IMR-90 (cell line): ENCODE data around the gene SEPHS1. TPM values are rescaled to one million over a fixed set of nuclear protein-coding genes. Genes with fewer than 3 reads are reported as not detected.

Experiments
- ATAC-seq: fragments of 200-7000 bp; cut with Tn5 transposase; 2 replicates; pipeline ENCODE4 v1.9.1; 2020; ENCODE audit warnings: low read depth, mild to moderate bottlenecking, moderate library complexity
- BruUV-seq: library from RNA; stranded (reverse); fragments of 400-500 nt; replicated peaks from 2 replicates; lab custom pipeline; 2021; lab: Mats Ljungman, UMichigan
- CTCF ChIA-PET: fragments of 300-600 bp; formaldehyde crosslinking; extraction: SDS; loops from one replicate; lab custom pipeline; 2021; ENCODE audit warnings: antibody characterized with exemption; lab: Yijun Ruan, JAX
- POLR2A ChIA-PET: fragments of 300-600 bp; sonication (Branson Sonifier 250); formaldehyde crosslinking; loops from one replicate; lab custom pipeline; 2022; ENCODE audit warnings: antibody characterized with exemption; ENCODE audit not compliant: unreplicated experiment; lab: Charles Lee
- DNase-seq: peaks from one replicate; pipeline ENCODE4 v3.0.0; 2013
- H2AFZ ChIP-seq: replicated peaks from 2 replicates; pipeline ENCODE3; 2013; ENCODE audit warnings: low read length, mild to moderate bottlenecking; ENCODE audit not compliant: poor library complexity
- H2AK5ac ChIP-seq: 2 replicates; pipeline ENCODE4 v1.6.1; 2013; ENCODE audit warnings: low read depth, low read length, inconsistent platforms
- H2AK9ac ChIP-seq: replicated peaks from 2 replicates; pipeline ENCODE3; 2013; ENCODE audit warnings: mild to moderate bottlenecking, low read depth, low read length, moderate library complexity; ENCODE audit not compliant: poor library complexity
- H2BK120ac ChIP-seq: 2 replicates; pipeline ENCODE4 v1.6.1; 2013; ENCODE audit warnings: low read depth, low read length, inconsistent platforms
- H2BK15ac ChIP-seq: 3 replicates; pipeline ENCODE4 v1.6.1; 2013; ENCODE audit warnings: low read depth, low read length, inconsistent platforms
- H2BK20ac ChIP-seq: 2 replicates; pipeline ENCODE4 v1.6.1; 2013; ENCODE audit warnings: low read depth, mild to moderate bottlenecking, inconsistent platforms, low read length, moderate library complexity
- H2BK5ac ChIP-seq: 2 replicates; pipeline ENCODE4 v1.6.1; 2013; ENCODE audit warnings: mild to moderate bottlenecking, low read depth, low read length, inconsistent platforms; ENCODE audit not compliant: poor library complexity, severe bottlenecking
- H3K14ac ChIP-seq: replicated peaks from 2 replicates; pipeline ENCODE4 v1.6.1; 2013; ENCODE audit warnings: low read depth, low read length, inconsistent platforms
- H3K18ac ChIP-seq: 2 replicates; pipeline ENCODE4 v1.6.1; 2013; ENCODE audit warnings: low read depth, low read length, control low read depth
- H3K23ac ChIP-seq: 2 replicates; pipeline ENCODE4 v1.6.1; 2013; ENCODE audit warnings: low read depth, low read length, inconsistent platforms
- H3K27ac ChIP-seq: 2 replicates; pipeline ENCODE4 v1.5.1; 2013; ENCODE audit warnings: mild to moderate bottlenecking, control low read depth, low read length; ENCODE audit not compliant: insufficient read depth
- H3K27me3 ChIP-seq: 2 replicates; pipeline ENCODE4 v1.6.1; 2013; ENCODE audit warnings: low read length; ENCODE audit not compliant: control insufficient read depth, insufficient read depth
- H3K36me3 ChIP-seq: 2 replicates; pipeline ENCODE4 v1.6.1; 2013; ENCODE audit warnings: low read length, mixed read lengths; ENCODE audit not compliant: control insufficient read depth, insufficient read depth
- H3K4ac ChIP-seq: 2 replicates; pipeline ENCODE4 v1.6.1; 2013; ENCODE audit warnings: low read depth, low read length, inconsistent platforms
- H3K4me1 ChIP-seq: 2 replicates; pipeline ENCODE4 v1.6.1; 2013; ENCODE audit warnings: low read length, mixed read lengths; ENCODE audit not compliant: control insufficient read depth, insufficient read depth
- H3K4me2 ChIP-seq: 2 replicates; pipeline ENCODE4 v1.6.1; 2013; ENCODE audit warnings: low read depth, mild to moderate bottlenecking, control low read depth, low read length, moderate library complexity
- H3K4me3 ChIP-seq: 2 replicates; pipeline ENCODE4 v1.5.1; 2013; ENCODE audit warnings: low read depth, mild to moderate bottlenecking, control low read depth, low read length, moderate library complexity; ENCODE audit not compliant: insufficient read depth
- H3K56ac ChIP-seq: 2 replicates; pipeline ENCODE4 v1.6.1; 2013; ENCODE audit warnings: low read length, inconsistent platforms; ENCODE audit not compliant: insufficient read depth; ENCODE audit errors: extremely low read depth
- H3K79me1 ChIP-seq, 2 experiments: 2 replicates each; pipeline ENCODE4 v1.6.1; 2013; ENCODE audit warnings: low read length in 2 of 2, inconsistent platforms in 1 of 2, low read depth in 1 of 2
- H3K9ac ChIP-seq: 2 replicates; pipeline ENCODE4 v1.6.1; 2013; ENCODE audit warnings: low read depth, low read length, control low read depth
- H3K9me1 ChIP-seq: 2 replicates; pipeline ENCODE4 v1.6.1; 2013; ENCODE audit warnings: low read length, inconsistent platforms; ENCODE audit not compliant: insufficient read depth
- H3K9me3 ChIP-seq: 2 replicates; pipeline ENCODE4 v1.6.1; 2013; ENCODE audit warnings: low read length; ENCODE audit not compliant: control insufficient read depth, insufficient read depth
- H4K20me1 ChIP-seq: 2 replicates; pipeline ENCODE4 v1.6.1; 2013; ENCODE audit warnings: low read length, inconsistent platforms; ENCODE audit not compliant: insufficient read depth
- H4K5ac ChIP-seq: 2 replicates; pipeline ENCODE4 v1.6.1; 2013; ENCODE audit warnings: mild to moderate bottlenecking, low read depth, low read length, control low read depth
- H4K8ac ChIP-seq, 2 experiments: 2 replicates each; pipeline ENCODE4 v1.6.1; 2013; ENCODE audit warnings: low read depth in 2 of 2, low read length in 2 of 2, control low read depth in 1 of 2, inconsistent platforms in 1 of 2
- H4K91ac ChIP-seq: 2 replicates; pipeline ENCODE4 v1.6.1; 2013; ENCODE audit warnings: low read depth, low read length, inconsistent platforms; ENCODE audit not compliant: insufficient read depth
- CTCF ChIP-seq: conservative IDR thresholded peaks from 2 replicates; pipeline ENCODE4 v1.5.1; 2012; ENCODE audit warnings: mild to moderate bottlenecking, low read depth, low read length, improper control_type of control experiment
- USF2 ChIP-seq: fragments of 150-350 bp; IDR thresholded peaks from 2 replicates; pipeline ENCODE4 v1.6.1; 2017; ENCODE audit warnings: mild to moderate bottlenecking, antibody characterized with exemption, low read length, low read depth
- WGBS, 2 experiments: methylation state at CpG; one replicate each; pipeline versions ENCODE4 v1.1.5 to v1.1.7; 2013; ENCODE audit warnings: missing lambda C conversion rate in 2 of 2; ENCODE audit not compliant: insufficient read length in 1 of 2; ENCODE audit errors: extremely low coverage in 2 of 2; 5-methylcytosine and 5-hydroxymethylcytosine counted together
- dilution Hi-C: fragments of 300-500 bp; cut with HindIII; formaldehyde crosslinking; loops from one replicate; pipeline ENCODE4 v1.14.3; 2018; ENCODE audit warnings: low sequenced_read_pairs; ENCODE audit not compliant: unreplicated experiment
- in situ Hi-C: fragments of 300-500 bp; cut with MboI; formaldehyde crosslinking; loops from 3 replicates; pipeline ENCODE4 v1.14.3; 2019; ENCODE audit warnings: low sequenced_read_pairs, inconsistent platforms, mixed read lengths
- intact Hi-C: fragments of 100-400 bp; cut with micrococcal nuclease; formaldehyde crosslinking; loops from 2 replicates; pipeline ENCODE4 v1.10.0; 2022
- polyA plus RNA-seq, 3 experiments: library from polyadenylated mRNA; depleted of rRNA; stranded (reverse); fragments of >200 nt; gene quantifications; 2 replicates each; pipeline ENCODE4 v1.2.3, GENCODE V29; 2012; ENCODE audit warnings: low replicate concordance in 1 of 3
- total RNA-seq: library from RNA; depleted of rRNA; stranded (reverse); fragments of >200 nt; gene quantifications from 2 replicates; pipeline ENCODE4 v1.2.3, GENCODE V29; 2012

Gene SEPHS1
- total and polyA plus RNA-seq, 2 of the 4 experiments (the other 2 are of a cell fraction): 39.4 to 69.4 TPM

- POLR2A ChIA-PET: no interaction called here
- in situ Hi-C loops (no loop called here), intact Hi-C loops (no loop called here), dilution Hi-C loops (no loop called here)
- no peak overlapping the region for H3K18ac ChIP-seq
- no peak overlapping the region for H3K4me3 ChIP-seq
- no peak overlapping the region for H4K8ac ChIP-seq
- CTCF ChIA-PET: no interaction called here
- H4K91ac ChIP-seq: no peak overlapping the region
- H3K56ac ChIP-seq: no peak overlapping the region
- peaks cover 40% of the 10 kb centered on the region for H3K27me3 ChIP-seq
- no peak for DNase-seq
- no peak overlapping the region for H3K14ac ChIP-seq
- H3K27ac ChIP-seq: no peak overlapping the region
- no peak overlapping the region for H2BK120ac ChIP-seq
- no peaks in the 10 kb centered on the region for H3K9me1 ChIP-seq
- no peak for ATAC-seq
- no peak overlapping the region for H2BK20ac ChIP-seq
- no CpG with 5 or more reads among the region's 7 CpGs for WGBS, 2 experiments
- no peaks in the 10 kb centered on the region for H3K36me3 ChIP-seq
- H3K79me1 ChIP-seq: no peaks in the 10 kb centered on the region
- no peak overlapping the region for H2AFZ ChIP-seq
- H2AK5ac ChIP-seq: no peak overlapping the region
- no peak overlapping the region for H3K4ac ChIP-seq
- no peak overlapping the region for H3K23ac ChIP-seq
- H2BK5ac ChIP-seq: no peak overlapping the region
- no peak overlapping the region for H2BK15ac ChIP-seq
- H3K9me3 ChIP-seq: no peaks in the 10 kb centered on the region; the same call in 1 of the 2 replicates
- H3K4me2 ChIP-seq: no peak overlapping the region
- TF ChIP-seq USF2: no peak
- TF ChIP-seq CTCF: no peak
- BruUV-seq: no TSS peak
- no peak overlapping the region for H4K5ac ChIP-seq
- no peak overlapping the region for H3K9ac ChIP-seq
- no peaks in the 10 kb centered on the region for H4K20me1 ChIP-seq
- H3K4me1 ChIP-seq: 0 out of 2 replicates have a peak, but pooled peaks cover 1% of the 10 kb centered on the region
- H2AK9ac ChIP-seq: no peak overlapping the region
Observed at GRCh38 chr10:13386021-13386420, 37.9 kb upstream of the SEPHS1 start.
